ENCODE data around the gene UBE2R2. TPM values are rescaled to one million over a fixed set of nuclear protein-coding genes. Genes with fewer than 3 reads are reported as not detected.

The UBE2R2 gene
- polyA plus RNA-seq, 3 donors, result 64.7 to 71.9 (median 69.5) TPM

DNA sequence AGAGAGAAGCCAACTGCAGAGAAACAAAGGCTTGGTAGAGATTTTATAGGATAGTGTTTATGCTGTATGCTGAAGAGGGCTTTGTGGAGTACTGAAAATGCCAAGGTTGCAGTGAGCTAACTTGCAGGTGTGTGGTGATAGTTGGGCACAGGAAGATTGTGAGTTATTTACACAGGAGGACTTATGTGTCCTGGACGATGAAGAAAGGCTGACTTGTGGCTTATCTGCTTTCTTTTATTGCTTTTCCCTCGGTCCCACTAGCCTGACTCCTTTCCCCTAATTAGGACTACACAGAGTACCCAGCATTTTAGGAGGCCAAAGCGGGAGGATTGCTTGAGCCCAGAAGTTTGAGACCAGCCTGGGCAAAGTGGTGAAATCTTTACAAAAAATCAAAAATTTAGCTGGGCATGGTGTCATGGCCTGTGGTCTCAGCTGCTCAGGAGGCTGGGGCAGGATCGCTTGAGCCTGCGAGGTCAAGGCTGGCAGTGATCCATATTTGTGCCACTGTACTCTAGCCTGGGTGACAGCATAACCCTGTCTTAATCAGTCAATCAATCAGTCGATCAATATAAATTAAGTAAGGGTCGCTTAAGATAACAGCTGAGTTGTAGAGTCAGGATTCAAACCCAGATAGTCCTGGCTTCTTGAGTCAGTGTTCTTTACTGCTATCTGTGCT lies 61.9 kb downstream of the UBE2R2 start:
- DNase-seq (ENCODE audit: low read depth in 3 of 3, low spot score in 2 of 3), result no peak

- no peak for DNase-seq (ENCODE audit: low read depth in 3 of 3, low spot score in 2 of 3)
Observed at GRCh38 chr9:33880211-33881089, 63.5 kb downstream of the UBE2R2 start.

DNA sequence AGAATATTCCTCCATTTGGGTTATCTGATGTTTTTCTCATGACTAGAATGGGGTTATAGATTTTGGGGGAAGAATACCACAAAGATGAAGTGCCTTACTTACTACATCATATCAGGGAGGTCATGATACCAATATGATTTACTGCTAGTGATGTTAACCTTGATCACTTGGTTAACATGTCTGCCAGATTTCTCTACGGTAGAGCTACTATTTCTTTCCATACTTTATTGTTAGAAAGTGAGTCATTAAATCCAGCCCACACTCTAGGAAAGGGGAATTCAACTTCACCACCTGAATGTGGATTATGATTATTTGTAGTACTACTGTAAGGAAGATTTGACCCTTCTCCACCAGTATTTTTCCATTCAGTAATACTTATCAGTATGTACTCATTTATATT lies 64.7 kb downstream of the UBE2R2 start:
- DNase-seq (ENCODE audit: low read depth in 3 of 3, low spot score in 2 of 3), result no peak

GRCh38 chr9:33884856-33885701 lies 68.1 kb downstream of the UBE2R2 start:
- DNase-seq (ENCODE audit: low read depth in 3 of 3, low spot score in 2 of 3), result peak in 2 of 3 donors; percentile 27 to 32

GRCh38 chr9:33885948-33886347 lies 69.0 kb downstream of the UBE2R2 start:
- DNase-seq (ENCODE audit: low read depth in 3 of 3, low spot score in 2 of 3), result no peak

- no peak for DNase-seq (ENCODE audit: low read depth in 3 of 3, low spot score in 2 of 3)
Observed at GRCh38 chr9:33893861-33894260, 76.9 kb downstream of the UBE2R2 start.

GRCh38 chr9:33894316-33894715 lies 77.4 kb downstream of the UBE2R2 start:
- DNase-seq (ENCODE audit: low read depth in 3 of 3, low spot score in 2 of 3), result no peak

DNA sequence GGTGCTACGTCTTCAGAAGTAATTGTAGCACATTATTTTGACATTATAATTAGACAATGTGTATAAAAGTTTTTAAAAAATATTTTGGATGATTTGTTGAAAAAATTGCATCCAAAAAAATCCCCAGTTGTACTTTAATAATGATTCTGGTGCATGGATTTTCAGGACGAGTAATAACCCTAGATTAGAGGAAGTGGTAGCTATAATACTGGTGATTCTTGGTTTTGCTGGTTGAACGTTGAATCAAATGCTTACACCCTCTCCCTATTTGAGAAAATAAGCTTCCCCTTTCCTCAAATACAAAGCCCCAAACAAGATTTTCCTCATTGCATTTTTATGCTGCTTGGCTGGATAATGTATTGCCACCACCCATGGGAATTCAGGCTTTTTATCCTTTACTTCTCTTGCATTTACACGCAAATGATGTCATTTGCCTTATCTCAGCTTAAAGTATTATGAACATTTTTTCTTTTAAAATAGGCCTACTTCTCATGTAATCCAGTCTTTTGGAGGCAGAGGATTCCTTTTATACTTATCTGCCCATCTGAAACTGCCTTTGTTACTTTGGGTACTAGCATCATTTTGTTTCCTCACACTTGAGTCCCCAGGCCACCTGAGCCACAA lies 86.3 kb downstream of the UBE2R2 start:
- DNase-seq (ENCODE audit: low read depth in 3 of 3, low spot score in 2 of 3), result no peak

DNA sequence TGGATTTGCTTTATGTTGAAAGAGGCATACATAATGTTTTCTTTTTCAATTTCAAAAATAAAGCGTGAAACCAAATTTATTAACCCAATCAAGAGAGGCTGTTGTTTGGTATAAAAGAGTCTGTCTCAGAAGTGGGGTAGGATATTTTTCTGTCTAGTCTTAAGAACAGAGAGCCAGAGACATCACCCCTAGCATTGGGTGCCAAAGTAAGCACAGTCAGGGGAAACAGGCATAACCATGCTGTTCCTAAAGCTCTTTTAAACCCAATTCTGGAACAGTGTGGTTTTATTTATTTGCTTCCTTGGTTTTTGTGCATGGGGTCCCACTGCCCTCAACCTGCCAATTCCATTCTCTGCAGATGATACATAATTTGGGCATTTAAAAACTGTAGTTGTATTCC lies 88.2 kb downstream of the UBE2R2 start:
- DNase-seq (ENCODE audit: low read depth in 3 of 3, low spot score in 2 of 3), result no peak

DNA sequence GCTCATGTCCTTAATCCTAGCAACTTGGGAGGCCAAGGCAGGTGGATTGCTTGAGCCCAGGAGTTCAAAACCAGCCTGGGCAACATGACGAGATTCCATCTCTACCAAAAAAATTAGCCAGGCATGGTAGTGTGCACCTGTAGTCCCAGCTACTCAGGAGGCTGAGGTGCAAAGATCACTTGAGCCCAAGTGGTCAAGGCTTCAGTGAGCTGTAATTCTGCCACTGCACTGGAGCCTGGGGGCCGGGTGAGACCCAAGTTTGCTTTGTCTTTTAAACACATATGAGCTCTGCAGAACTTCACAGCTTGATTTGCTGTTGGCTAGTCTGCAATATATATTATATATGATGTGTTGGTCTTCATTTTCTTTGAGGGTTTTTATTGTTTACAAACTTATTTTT lies 89.8 kb downstream of the UBE2R2 start:
- no peak for DNase-seq (ENCODE audit: low read depth in 3 of 3, low spot score in 2 of 3)

DNA sequence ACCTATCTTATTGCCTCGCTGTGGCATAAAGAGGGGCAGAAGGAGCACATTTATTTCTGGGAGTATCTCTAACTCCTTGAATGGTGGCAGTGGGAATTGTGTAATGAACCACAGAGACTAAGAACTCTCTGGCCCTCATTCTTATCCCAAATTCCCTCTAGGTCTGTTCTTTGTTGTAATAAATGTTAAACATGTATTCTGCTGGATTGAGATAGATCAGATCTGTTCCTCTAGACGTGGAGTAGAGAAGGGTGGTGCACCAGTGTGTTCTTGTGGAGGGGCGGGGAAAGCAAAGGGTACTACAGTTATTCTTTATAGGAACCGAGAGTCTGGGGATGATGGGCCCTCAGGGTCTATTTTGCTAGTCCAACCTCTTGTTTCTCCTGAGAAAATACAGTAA lies 90.4 kb downstream of the UBE2R2 start:
- no peak for DNase-seq (ENCODE audit: low read depth in 3 of 3, low spot score in 2 of 3)

DNA sequence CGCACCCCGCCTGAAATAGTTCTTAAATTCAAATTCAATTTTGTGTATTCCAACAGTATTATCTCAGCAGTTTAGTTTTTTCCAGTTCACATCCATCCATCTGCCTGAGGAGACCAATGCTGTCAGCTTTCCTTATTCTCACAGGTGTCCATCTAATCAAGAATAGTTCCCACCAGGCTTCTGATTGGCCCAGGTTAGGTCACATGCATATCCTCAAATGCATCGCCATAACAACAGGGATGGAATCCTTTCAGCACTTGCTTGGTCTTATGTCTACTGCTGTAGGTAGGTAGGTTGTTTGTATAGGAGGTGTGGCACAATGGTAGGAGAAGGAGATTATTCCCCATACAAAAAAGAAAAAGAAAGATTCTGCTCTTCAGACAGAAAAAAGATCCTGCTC lies 91.2 kb downstream of the UBE2R2 start:
- DNase-seq (ENCODE audit: low read depth in 3 of 3, low spot score in 2 of 3), result no peak

DNA sequence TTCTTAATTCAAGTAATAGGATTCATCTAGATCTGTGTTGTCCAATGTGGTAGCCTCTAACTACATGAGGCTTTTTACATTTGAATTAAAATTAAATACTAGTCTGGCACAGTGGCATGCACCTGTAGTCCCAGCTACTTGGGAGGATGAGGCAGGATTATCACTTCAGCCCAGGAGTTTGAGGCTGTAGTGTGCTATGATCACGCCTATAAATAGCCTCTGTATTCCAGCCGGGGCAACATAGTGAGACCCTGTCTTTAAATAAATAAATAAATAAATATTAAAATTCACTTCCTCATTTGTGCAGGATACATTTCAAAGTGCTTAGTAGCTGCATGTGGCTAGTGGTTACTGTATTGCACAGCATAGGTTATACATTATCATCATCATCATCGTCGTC lies 91.8 kb downstream of the UBE2R2 start:
- no peak for DNase-seq (ENCODE audit: low read depth in 3 of 3, low spot score in 2 of 3)

GRCh38 chr9:33913541-33913940 lies 96.6 kb downstream of the UBE2R2 start:
- no peak for DNase-seq (ENCODE audit: low read depth in 3 of 3, low spot score in 2 of 3)

DNA sequence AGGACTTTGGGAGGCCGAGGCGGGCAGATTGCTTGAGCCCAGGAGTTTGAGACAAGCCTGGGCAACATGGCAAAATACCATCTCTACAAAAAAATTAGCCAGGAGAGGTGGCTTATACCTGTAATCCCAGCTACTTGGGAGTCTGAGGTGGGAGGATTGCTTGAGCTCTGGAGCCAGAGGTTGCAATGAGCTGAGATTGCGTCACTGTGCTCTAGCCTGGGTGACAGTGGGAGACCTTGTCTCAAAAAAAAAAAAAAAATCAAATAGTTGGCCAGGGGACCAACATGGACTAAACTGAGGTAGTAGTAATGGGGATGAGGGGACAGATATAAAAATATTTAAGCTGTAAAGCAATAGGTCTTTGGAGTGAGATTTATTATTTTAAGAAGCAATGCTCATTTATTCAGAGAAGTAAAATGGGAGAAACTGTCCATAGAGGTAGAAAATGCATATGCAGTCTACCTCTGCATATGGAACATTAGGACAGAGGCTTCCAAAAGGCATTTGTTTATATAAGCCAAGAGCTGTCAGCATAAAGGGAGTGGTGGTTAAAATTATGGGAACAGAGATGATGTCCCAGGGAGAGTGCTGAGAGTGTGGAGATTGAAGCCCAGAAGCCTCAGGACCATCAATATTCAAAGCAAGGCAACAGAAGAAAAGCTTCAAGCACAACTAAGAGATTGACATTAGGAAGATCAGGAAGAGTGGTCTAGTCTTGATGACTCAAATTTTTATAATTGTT lies 98.1 kb downstream of the UBE2R2 start:
- DNase-seq (ENCODE audit: low read depth in 3 of 3, low spot score in 2 of 3), result no peak

DNA sequence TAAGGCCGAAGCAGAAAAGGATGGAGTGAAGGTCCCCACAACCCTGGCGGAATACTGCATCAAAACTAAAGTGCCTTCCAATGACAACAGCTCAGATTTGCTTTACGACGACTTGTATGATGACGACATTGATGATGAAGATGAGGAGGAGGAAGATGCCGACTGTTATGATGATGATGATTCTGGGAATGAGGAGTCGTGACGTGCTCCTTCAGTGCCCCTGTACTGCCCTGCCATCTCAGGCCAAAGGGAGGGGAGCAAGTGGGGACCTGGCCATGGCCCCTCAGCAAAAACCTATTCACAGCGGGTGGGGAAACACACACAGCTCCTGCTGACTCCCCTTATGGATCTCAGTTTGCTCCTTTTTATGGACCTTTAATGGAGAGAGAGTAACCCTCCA lies 100.1 kb downstream of the UBE2R2 start:
- DNase-seq (ENCODE audit: low read depth in 3 of 3, low spot score in 2 of 3), result no peak

DNA sequence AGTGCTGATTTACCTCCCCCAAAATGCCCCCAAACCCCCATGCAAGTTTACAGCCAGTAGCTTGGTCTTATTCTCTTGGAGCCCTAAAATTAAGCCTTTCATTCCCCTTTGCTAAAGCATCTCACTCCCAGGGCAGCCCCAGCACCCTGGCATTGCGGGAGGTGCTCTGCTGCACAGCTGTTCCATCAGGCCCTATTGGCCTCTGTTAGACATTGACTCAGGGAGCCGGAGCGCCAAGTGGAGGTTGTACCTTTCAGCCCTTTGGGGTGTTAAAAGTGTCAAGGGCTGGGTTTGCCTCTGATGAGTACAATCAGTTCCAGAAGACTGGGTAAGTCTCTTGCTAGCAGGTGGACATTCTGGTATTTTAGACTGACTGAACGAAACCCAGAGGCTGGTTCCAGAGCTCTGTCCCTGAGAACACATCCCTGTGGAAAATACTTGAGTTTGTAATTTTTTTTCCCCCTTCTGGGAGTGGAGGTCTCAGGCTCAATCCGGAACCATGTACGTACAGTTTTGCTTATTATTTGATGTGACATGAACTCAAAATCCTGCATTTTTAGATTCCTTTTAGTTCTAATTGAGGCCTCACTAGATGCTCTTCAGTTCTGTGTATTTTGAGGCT lies 102.4 kb downstream of the UBE2R2 start:
- no peak for DNase-seq (ENCODE audit: low read depth in 3 of 3, low spot score in 2 of 3)

DNA sequence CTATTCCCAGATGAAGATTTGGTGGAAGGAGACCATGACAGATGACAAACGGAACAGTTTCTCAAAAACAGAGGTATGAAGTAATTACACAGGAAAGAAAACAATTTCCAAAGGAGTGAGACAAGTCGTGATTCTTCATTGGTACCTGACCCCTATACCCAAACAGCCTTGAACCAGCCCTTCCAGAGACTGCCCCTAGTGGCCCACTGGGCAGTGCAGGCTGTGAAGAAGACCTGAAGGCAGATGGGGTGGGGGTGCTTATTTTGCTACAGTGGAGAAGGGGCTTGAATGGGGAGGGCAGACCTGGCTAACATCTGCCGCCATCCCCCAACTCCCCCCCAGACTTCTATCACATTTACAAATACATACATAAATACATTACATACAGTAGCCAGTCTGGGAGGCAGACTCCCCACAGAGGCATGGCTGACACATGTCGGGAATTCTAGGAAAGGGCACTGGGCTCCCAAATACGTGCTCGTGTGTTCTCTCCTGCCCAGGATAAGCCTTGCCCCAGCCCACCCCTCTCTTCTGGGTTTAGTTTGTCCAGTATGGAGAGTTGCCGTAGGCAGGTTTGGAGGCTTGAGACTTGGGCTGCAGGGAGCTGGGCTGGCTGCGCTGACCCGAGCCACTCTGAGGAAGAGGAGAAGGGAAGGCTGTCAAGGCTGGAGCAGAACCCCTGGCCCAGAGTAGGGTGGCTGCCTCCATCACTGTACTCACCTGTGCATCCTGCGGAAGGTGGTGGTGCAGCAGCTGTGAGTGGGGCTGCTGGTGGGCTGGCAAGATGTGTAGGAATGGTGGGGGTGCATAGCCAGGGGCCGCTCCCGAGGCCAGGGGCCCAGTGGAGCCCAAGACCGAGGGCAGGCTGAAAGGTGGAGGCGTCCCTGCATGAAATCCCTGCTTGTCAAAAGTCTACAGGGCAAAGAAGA lies 105.3 kb downstream of the UBE2R2 start:
- DNase-seq (ENCODE audit: low read depth in 3 of 3, low spot score in 2 of 3), result no peak

DNA sequence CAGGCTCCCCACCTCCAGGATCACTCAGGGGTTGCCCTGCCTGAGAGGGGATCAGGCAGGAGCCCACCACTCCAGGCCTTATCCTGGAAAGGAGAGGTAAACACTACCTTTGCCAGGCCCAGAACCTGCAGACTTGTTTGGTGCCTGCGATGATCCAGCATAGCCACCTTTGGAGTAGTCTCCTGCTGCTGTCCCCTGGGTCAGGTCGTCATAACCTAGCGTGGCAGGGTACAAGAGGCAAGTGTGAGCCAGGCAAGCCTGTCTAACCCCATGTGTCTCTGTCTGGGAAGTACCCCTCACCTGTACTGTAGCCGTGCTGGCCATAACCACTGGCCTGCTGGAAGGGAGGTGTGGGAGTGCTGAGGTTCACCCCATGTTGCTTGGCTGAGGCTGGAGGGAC lies 106.1 kb downstream of the UBE2R2 start:
- no peak for DNase-seq (ENCODE audit: low read depth in 3 of 3, low spot score in 2 of 3)
